Gastrocnemius medialis (tissue), 4 donors: ENCODE measurements around the gene PACS1. TPM values are rescaled to one million over a fixed set of nuclear protein-coding genes. Genes with fewer than 3 reads are reported as not detected.
A peak's percentile ranks its signal among the peaks of the same experiment; 100 is the strongest.
"Not testable (repeated sequence)": the region's sequence is repeated elsewhere in the genome, so short reads cannot be mapped to it uniquely, and the experiment has no call there.

Experiments used
- ATAC-seq, 2 donors: fragments of 150-250 bp; one replicate each; pipeline ENCODE4 v1.9.1; 2016
- DNase-seq, 2 donors: peaks; one replicate each; pipeline ENCODE4 v3.0.0-alpha.2; 2019
- H3K27ac ChIP-seq, 4 donors: fragments of 200-600 bp; sonication (generic); 1 replicate in 1 of 4; 2 replicates in 3 of 4; pipeline ENCODE4 v1.5.1; 2016 to 2018; ENCODE audit warnings: mild to moderate bottlenecking in 2 of 4, moderate library complexity in 1 of 4
- H3K27me3 ChIP-seq, 3 donors: fragments of 200-600 bp; sonication (generic) in 2 of 3; 1 replicate in 1 of 3; 2 replicates in 2 of 3; pipeline versions ENCODE4 v1.5.1 to v1.6.0; 2016 to 2019; ENCODE audit warnings: mild to moderate bottlenecking in 1 of 3, moderate library complexity in 1 of 3
- H3K36me3 ChIP-seq, 2 donors: fragments of 200-600 bp; sonication (generic) in 1 of 2; one replicate each; pipeline ENCODE4 v1.5.1; 2017 to 2018
- H3K4me1 ChIP-seq, 2 donors: fragments of 200-600 bp; sonication (generic) in 1 of 2; one replicate each; pipeline ENCODE4 v1.5.1; 2016 to 2017; ENCODE audit warnings: mild to moderate bottlenecking in 2 of 2
- H3K4me3 ChIP-seq, 4 donors: fragments of 200-600 bp; sonication (generic) in 3 of 4; 1 replicate in 1 of 4; 2 replicates in 3 of 4; pipeline ENCODE4 v1.5.1; 2016 to 2019; ENCODE audit warnings: mild to moderate bottlenecking in 2 of 4
- H3K9me3 ChIP-seq, 3 donors: fragments of 200-600 bp; sonication (generic) in 2 of 3; 1 replicate in 1 of 3; 2 replicates in 2 of 3; pipeline ENCODE4 v1.5.1; 2016 to 2019
- POLR2A ChIP-seq, 2 donors: fragments of 450-650 bp; IDR thresholded peaks; one replicate each; pipeline ENCODE4 v1.6.1; 2017; ENCODE audit warnings: antibody characterized with exemption in 2 of 2, mild to moderate bottlenecking in 2 of 2, moderate library complexity in 2 of 2
- in situ Hi-C, 4 donors: fragments of 200-750 bp; cut with MboI; loops; one replicate each; pipeline versions ENCODE4 v1.15.0 to v1.8.0; 2017; ENCODE audit warnings: low sequenced_read_pairs in 4 of 4
- intact Hi-C: fragments of 100-400 bp; cut with DNase I; formaldehyde crosslinking; loops from one replicate; pipeline ENCODE4 v1.15.1; 2023; ENCODE audit warnings: low total_unique reads
- total RNA-seq, 4 donors: library from RNA; depleted of rRNA; stranded (reverse); fragments of >200 nt; gene quantifications; one replicate each; pipeline versions ENCODE4 v1.1.0 to v1.2.3, GENCODE V29; 2016
- TF ChIP-seq, protein P1 (sequence below), 5 experiments: fragments of 450-650 bp in 3 of 5; fragments of 200-600 bp in 2 of 5; sonication (generic) in 2 of 5; IDR thresholded peaks in 4 of 5; conservative IDR thresholded peaks in 1 of 5; 1 replicate in 4 of 5; 2 replicates in 1 of 5; pipeline ENCODE4 v1.5.1; 2016 to 2019; ENCODE audit warnings: antibody characterized with exemption in 5 of 5, mild to moderate bottlenecking in 3 of 5, moderate library complexity in 3 of 5

Gene PACS1
- total RNA-seq, 4 donors from 2014 or later, result 6.6 to 20.4 (median 16.9) TPM

DNA sequence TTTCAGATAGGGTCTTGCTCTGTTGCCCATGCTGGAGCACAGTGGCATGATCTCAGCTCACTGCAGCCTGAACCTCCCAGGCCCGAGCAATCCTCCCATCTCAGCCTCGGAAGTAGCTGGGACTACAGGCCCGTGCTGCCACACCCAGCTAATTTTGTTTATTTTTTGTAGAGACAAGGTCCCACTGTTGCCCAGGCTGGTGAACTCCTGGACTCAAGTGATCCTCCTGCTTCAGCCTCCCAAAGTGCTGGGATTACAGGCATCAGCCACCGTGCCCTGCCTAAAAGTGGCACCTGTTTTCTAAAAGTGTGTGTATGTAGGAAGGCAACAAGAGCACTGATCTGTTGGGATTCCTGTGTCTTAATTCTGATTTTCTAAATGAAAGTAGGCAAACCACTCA lies 20.2 kb downstream of the PACS1 start:
- no peak overlapping the region for H3K27ac ChIP-seq
- H3K27me3 ChIP-seq, result no peaks in the 10 kb centered on the region
- intact Hi-C loops, result no loop called here
- TF ChIP-seq, protein P1, sequence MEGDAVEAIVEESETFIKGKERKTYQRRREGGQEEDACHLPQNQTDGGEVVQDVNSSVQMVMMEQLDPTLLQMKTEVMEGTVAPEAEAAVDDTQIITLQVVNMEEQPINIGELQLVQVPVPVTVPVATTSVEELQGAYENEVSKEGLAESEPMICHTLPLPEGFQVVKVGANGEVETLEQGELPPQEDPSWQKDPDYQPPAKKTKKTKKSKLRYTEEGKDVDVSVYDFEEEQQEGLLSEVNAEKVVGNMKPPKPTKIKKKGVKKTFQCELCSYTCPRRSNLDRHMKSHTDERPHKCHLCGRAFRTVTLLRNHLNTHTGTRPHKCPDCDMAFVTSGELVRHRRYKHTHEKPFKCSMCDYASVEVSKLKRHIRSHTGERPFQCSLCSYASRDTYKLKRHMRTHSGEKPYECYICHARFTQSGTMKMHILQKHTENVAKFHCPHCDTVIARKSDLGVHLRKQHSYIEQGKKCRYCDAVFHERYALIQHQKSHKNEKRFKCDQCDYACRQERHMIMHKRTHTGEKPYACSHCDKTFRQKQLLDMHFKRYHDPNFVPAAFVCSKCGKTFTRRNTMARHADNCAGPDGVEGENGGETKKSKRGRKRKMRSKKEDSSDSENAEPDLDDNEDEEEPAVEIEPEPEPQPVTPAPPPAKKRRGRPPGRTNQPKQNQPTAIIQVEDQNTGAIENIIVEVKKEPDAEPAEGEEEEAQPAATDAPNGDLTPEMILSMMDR (IDR thresholded peaks at IDR 0.05 in 4 of 5, conservative IDR thresholded peaks at IDR 0.05 in 1 of 5), result no peak
- TF ChIP-seq POLR2A (IDR thresholded peaks at IDR 0.05), result no peak
- H3K9me3 ChIP-seq, result no peaks in the 10 kb centered on the region
- in situ Hi-C loops, result no loop called here
- no peak overlapping the region for H3K4me3 ChIP-seq
- DNase-seq (no peak), ATAC-seq (no peak)
- H3K4me1 ChIP-seq, result no peaks in the 10 kb centered on the region
- no peaks in the 10 kb centered on the region for H3K36me3 ChIP-seq

DNA sequence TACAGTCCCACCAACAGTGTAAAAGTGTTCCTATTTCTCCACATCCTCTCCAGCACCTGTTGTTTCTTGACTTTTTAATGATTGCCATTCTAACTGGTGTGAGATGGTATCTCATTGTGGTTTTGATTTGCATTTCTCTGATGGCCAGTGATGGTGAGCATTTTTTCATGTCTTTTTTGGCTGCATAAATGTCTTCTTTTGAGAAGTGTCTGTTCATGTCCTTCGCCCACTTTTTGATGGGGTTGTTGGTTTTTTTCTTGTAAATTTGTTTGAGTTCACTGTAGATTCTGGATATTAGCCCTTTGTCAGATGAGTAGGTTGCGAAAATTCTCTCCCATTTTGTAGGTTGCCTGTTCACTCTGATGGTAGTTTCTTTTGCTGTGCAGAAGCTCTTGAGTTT lies 22.1 kb downstream of the PACS1 start:
- ATAC-seq, DNase-seq, H3K4me3 ChIP-seq, H3K4me1 ChIP-seq, H3K36me3 ChIP-seq, in situ Hi-C loops, H3K27ac ChIP-seq, intact Hi-C loops, H3K9me3 ChIP-seq, H3K27me3 ChIP-seq: not testable (repeated sequence)

DNA sequence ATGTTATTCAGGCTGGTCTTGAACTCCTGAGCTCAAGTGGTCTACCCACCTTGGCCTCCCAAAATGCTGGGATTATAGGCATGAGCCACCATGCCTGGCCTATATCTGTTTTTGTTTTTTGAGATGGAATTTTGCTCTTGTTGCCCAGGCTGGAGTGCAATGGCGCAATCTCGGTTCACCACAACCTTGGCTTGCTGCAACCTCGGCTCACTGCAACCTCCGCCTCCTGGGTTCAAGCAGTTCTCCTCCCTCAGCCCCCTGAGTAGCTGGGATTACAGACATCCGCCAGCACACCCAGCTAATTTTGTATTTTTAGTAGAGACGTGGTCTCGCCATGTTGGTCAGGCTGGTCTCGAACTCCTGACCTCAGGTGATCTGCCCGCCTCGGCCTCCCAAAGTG lies 29.7 kb downstream of the PACS1 start:
- in situ Hi-C loops, DNase-seq, H3K9me3 ChIP-seq, H3K36me3 ChIP-seq, ATAC-seq, intact Hi-C loops, H3K27ac ChIP-seq, H3K4me3 ChIP-seq, H3K27me3 ChIP-seq: not testable (repeated sequence)
- peaks cover 5 to 11% of the 10 kb centered on the region in 2 donors for H3K4me1 ChIP-seq

DNA sequence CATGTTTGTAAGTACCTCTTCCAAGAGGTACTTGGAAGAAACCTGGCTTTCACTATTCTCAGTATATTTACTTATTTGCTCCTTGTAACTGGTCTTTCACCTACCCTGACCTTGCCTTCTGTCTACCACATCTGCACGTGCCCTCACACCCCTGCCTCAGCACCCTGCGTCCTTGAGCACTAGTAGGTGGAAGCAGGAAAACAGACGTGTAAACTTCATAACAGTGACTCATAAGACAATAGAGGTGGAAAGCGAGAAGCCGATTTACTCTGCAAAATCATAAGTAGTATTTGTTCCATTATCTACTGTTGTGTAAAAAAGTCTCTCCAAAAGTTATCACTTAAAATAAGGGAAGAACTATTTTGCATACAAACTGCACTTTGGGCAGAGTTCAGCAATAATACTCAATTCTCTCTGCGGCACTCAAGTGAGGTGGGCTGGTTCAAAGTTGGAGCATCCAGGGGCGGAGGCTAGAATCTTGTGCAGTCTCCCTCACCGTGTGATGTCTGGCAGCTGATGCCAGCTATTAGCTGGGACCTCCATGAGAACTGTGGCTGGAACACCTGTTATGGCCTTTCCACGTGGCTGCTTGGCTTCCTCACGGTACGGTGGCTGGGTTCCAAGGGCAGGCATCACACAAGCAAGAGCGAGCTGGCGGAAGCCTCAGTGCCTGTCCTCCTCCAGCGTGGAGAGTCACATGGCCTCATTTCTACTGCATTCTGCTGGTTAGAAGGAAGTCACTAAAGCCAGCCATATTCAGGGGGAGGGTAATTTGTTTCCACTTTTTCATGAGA lies 30.4 kb downstream of the PACS1 start:
- H3K9me3 ChIP-seq, result no peaks in the 10 kb centered on the region
- DNase-seq, result peak; percentile 45 to 49
- H3K27me3 ChIP-seq, result no peaks in the 10 kb centered on the region
- intact Hi-C loops (no loop called here), in situ Hi-C loops (no loop called here)
- H3K36me3 ChIP-seq, result no peaks in the 10 kb centered on the region
- no peak for TF ChIP-seq POLR2A (IDR thresholded peaks at IDR 0.05)
- TF ChIP-seq, protein P1 (IDR thresholded peaks at IDR 0.05 in 4 of 5, conservative IDR thresholded peaks at IDR 0.05 in 1 of 5), result no peak
- peaks cover 5 to 11% of the 10 kb centered on the region in 2 donors for H3K4me1 ChIP-seq
- no peak overlapping the region for H3K27ac ChIP-seq
- H3K4me3 ChIP-seq, result no peak overlapping the region
- ATAC-seq, result peak; percentile 30 to 51

DNA sequence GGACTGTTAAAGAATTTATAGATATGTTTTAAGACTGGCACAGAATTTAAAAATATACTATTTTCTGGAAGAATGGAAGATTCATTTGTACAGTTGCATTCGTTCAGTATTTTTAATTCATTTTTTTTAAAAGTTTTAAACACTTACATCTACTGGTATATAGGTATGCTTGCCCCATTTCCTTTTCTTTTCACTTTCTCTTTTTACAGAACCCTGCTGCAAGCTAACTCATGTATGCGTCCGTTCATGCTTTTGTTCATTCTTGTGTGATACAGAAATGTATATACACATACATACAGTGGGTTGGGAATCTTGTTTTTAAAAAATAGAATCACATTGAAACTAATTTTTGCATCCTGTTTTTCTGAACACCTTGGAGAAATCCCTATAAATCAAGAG lies 31.0 kb downstream of the PACS1 start:
- H3K9me3 ChIP-seq, result no peaks in the 10 kb centered on the region
- no peaks in the 10 kb centered on the region for H3K27me3 ChIP-seq
- TF ChIP-seq POLR2A (IDR thresholded peaks at IDR 0.05), result no peak
- TF ChIP-seq, protein P1 (IDR thresholded peaks at IDR 0.05 in 4 of 5, conservative IDR thresholded peaks at IDR 0.05 in 1 of 5), result no peak
- no peak for ATAC-seq
- H3K36me3 ChIP-seq, result no peaks in the 10 kb centered on the region
- H3K4me1 ChIP-seq, result peaks cover 5 to 11% of the 10 kb centered on the region in 2 donors
- no peak overlapping the region for H3K27ac ChIP-seq
- intact Hi-C loops, result no loop called here
- no peak overlapping the region for H3K4me3 ChIP-seq
- in situ Hi-C loops, result no loop called here
- no peak for DNase-seq
